Stomach (tissue), 9 donors: Measurements from ENCODE around the gene SND1. TPM values are rescaled to one million over a fixed set of nuclear protein-coding genes. Genes with fewer than 3 reads are reported as not detected.

Experiments
- DNase-seq, 2 donors: peaks; one replicate each; pipeline versions ENCODE4 v3.0.0 to v3.0.0-alpha.2; 2013 to 2019
- H3K27ac ChIP-seq, 5 donors: fragments of 200-600 bp in 4 of 5; sonication (generic) in 4 of 5; one replicate each; pipeline ENCODE4 v1.5.1; 2013 to 2019; ENCODE audit warnings: mild to moderate bottlenecking in 1 of 5, moderate library complexity in 1 of 5
- H3K27me3 ChIP-seq, 3 donors: fragments of 200-600 bp; sonication (generic); one replicate each; pipeline ENCODE4 v1.5.1; 2017 to 2019; ENCODE audit warnings: mixed run types in 1 of 3
- H3K36me3 ChIP-seq, 4 donors: fragments of 200-600 bp; sonication (generic); 1 replicate in 3 of 4; 2 replicates in 1 of 4; pipeline ENCODE4 v1.5.1; 2016 to 2019
- H3K4me1 ChIP-seq, 4 donors: fragments of 200-600 bp; sonication (generic); one replicate each; pipeline ENCODE4 v1.5.1; 2016 to 2019
- H3K4me3 ChIP-seq, 4 donors: fragments of 200-600 bp; sonication (generic) in 3 of 4; one replicate each; pipeline ENCODE4 v1.5.1; 2016 to 2019; ENCODE audit warnings: mild to moderate bottlenecking in 1 of 4
- H3K9me3 ChIP-seq, 4 donors: fragments of 200-600 bp; sonication (generic); one replicate each; pipeline ENCODE4 v1.5.1; 2016 to 2019
- CTCF ChIP-seq, 7 experiments: fragments of 450-650 bp in 4 of 7; fragments of 200-600 bp in 3 of 7; sonication (generic) in 3 of 7; IDR thresholded peaks; one replicate each; pipeline ENCODE4 v1.5.1; 2016 to 2019; ENCODE audit warnings: antibody characterized with exemption in 7 of 7, control low read depth in 2 of 7, mild to moderate bottlenecking in 1 of 7
- EP300 ChIP-seq: sonication (generic); formaldehyde crosslinking; IDR thresholded peaks from one replicate; pipeline ENCODE4 v1.6.1; 2017; ENCODE audit warnings: antibody characterized with exemption
- POLR2A ChIP-seq, 4 donors: fragments of 450-650 bp; IDR thresholded peaks; one replicate each; pipeline ENCODE4 v1.6.1; 2016; ENCODE audit warnings: antibody characterized with exemption in 4 of 4, control low read depth in 2 of 4, mild to moderate bottlenecking in 1 of 4, moderate library complexity in 1 of 4
- POLR2AphosphoS5 ChIP-seq, 3 donors: sonication (generic); formaldehyde crosslinking; IDR thresholded peaks; one replicate each; pipeline ENCODE4 v1.6.1; 2016; ENCODE audit warnings: antibody characterized with exemption in 3 of 3
- WGBS, 5 donors: extraction: QIAGEN DNeasy Blood & Tissue Kit in 3 of 5; methylation state at CpG; one replicate each; pipeline versions ENCODE4 v1.1.5 to v1.1.7; 2013 to 2018; 5-methylcytosine and 5-hydroxymethylcytosine counted together
- intact Hi-C: fragments of 100-400 bp; cut with DNase I; formaldehyde crosslinking; loops from one replicate; pipeline ENCODE4 v1.15.1; 2023; ENCODE audit warnings: low total_unique reads
- polyA plus RNA-seq, 3 donors: library from polyadenylated mRNA; stranded (reverse); fragments of 200-250 nt; gene quantifications; one replicate each; pipeline ENCODE4 v1.2.3, GENCODE V29; 2013
- total RNA-seq, 5 donors: library from RNA; depleted of rRNA; stranded (reverse); fragments of >200 nt; gene quantifications; one replicate each; pipeline versions ENCODE4 v1.1.0 to v1.2.3, GENCODE V29; 2014 to 2016
- donor health status: healthy with polysubstance abuse.
- donor health status: Bipolar disorder and iron deficiency.
- donor health status: healthy.

Gene SND1
- total and polyA plus RNA-seq, 8 donors: 63.3 to 799 (median 126) TPM

DNA sequence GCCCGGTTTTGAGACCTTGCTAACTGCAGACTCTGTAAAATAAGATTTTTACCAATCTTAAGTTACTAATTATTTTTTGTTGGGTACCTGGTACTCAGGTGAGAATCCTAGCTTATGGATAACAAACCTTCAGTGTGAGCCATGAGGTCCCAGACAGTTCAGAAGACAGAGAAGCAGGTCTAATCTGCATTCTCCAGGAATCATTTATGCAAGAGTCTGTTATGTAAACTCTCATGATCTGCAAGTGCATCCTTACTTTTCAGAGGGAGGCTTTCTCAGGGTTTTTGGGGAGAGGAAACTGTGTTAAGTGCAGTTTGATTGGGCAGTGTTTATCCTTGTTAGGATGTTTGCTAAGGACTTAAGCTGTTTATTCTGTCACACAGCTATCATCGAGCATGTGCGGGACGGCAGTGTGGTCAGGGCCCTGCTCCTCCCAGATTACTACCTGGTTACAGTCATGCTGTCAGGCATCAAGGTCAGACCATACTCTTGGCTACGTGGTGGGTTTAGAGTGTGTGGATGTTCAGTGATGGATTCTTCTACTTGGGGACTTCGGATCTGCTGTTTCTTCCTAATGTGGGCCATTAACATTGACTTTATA, 50.2 kb downstream of the SND1 start:
- H3K4me1 ChIP-seq: peaks cover 0 to 4% (median 0%) of the 10 kb centered on the region in 4 donors
- no peak overlapping the region for H3K27ac ChIP-seq
- no peak overlapping the region for H3K4me3 ChIP-seq
- 53 to 75% (median 66%) methylated on average over 6 of the region's 6 CpGs for WGBS, 5 donors
- peak in 1 of 2 donors; percentile 6 for DNase-seq
- TF ChIP-seq CTCF (IDR thresholded peaks at IDR 0.05) (no peak), POLR2AphosphoS5 (IDR thresholded peaks at IDR 0.05) (no peak), EP300 (no peak), POLR2A (IDR thresholded peaks at IDR 0.05) (no peak)
- H3K27me3 ChIP-seq: no peaks in the 10 kb centered on the region
- H3K36me3 ChIP-seq: peaks cover 44 to 99% (median 97%) of the 10 kb centered on the region in 4 donors
- H3K9me3 ChIP-seq: no peaks in the 10 kb centered on the region
- intact Hi-C loops: no loop called here

GRCh38 chr7:127702938-127703337, 50.9 kb downstream of the SND1 start:
- no peaks in the 10 kb centered on the region for H3K27me3 ChIP-seq
- no peak for DNase-seq
- H3K27ac ChIP-seq: no peak overlapping the region
- 78 to 96% (median 94%) methylated on average over 7 of the region's 7 CpGs for WGBS, 5 donors
- H3K4me3 ChIP-seq: no peak overlapping the region
- peaks cover 45 to 99% (median 97%) of the 10 kb centered on the region in 4 donors for H3K36me3 ChIP-seq
- TF ChIP-seq EP300 (no peak), POLR2A (IDR thresholded peaks at IDR 0.05) (no peak), POLR2AphosphoS5 (IDR thresholded peaks at IDR 0.05) (no peak), CTCF (IDR thresholded peaks at IDR 0.05) (no peak)
- intact Hi-C loops: no loop called here
- peaks cover 0 to 7% (median 0%) of the 10 kb centered on the region in 4 donors for H3K4me1 ChIP-seq
- H3K9me3 ChIP-seq: no peaks in the 10 kb centered on the region

GRCh38 chr7:127704211-127704610, 52.2 kb downstream of the SND1 start:
- peaks cover 0 to 8% (median 0%) of the 10 kb centered on the region in 4 donors for H3K4me1 ChIP-seq
- no peak overlapping the region for H3K27ac ChIP-seq
- peak in 1 of 2 donors; percentile 8 for DNase-seq
- 28 to 70% (median 56%) methylated on average over 1 of the region's 1 CpG for WGBS, 5 donors
- no peaks in the 10 kb centered on the region for H3K27me3 ChIP-seq
- no peak overlapping the region for H3K4me3 ChIP-seq
- intact Hi-C loops: no loop called here
- no peak for TF ChIP-seq POLR2A (IDR thresholded peaks at IDR 0.05)
- TF ChIP-seq POLR2AphosphoS5 (IDR thresholded peaks at IDR 0.05): no peak
- TF ChIP-seq CTCF (IDR thresholded peaks at IDR 0.05): no peak
- no peak for TF ChIP-seq EP300
- H3K9me3 ChIP-seq: no peaks in the 10 kb centered on the region
- H3K36me3 ChIP-seq: peaks cover 34 to 99% (median 97%) of the 10 kb centered on the region in 4 donors

DNA sequence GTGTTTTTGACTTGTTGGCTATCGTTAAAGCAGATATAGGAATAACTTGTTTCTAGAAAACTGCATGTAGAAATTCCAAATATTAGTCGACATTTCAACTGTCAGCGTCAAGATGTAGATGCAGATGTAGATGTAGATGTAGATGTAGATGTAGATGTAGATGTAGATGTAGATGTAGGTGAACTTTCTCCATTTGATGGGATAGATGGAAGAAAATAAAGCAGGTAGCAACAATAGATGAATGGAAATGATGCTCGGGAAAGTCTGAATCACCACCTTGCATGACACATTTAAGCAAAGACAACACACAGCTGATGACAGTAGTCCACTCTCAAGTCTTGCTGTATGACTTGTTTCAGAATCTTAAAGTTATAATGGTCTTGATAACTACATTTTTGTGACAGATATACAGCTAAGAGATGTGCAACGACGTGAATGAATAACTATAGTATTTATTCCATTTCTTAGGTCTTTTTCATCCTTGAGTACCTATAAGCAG, 53.5 kb downstream of the SND1 start:
- TF ChIP-seq POLR2AphosphoS5 (IDR thresholded peaks at IDR 0.05): no peak
- no peak for TF ChIP-seq POLR2A (IDR thresholded peaks at IDR 0.05)
- TF ChIP-seq EP300: no peak
- TF ChIP-seq CTCF (IDR thresholded peaks at IDR 0.05): no peak
- Histone ChIP-seq H3K4me1 (peaks cover 0 to 8% (median 0%) of the 10 kb centered on the region in 4 donors), H3K36me3 (peaks cover 34 to 100% (median 98%) of the 10 kb centered on the region in 4 donors), H3K9me3 (peaks cover 0 to under 1% (median 0%) of the 10 kb centered on the region in 4 donors), H3K27ac (no peak overlapping the region), H3K27me3 (no peaks in the 10 kb centered on the region), H3K4me3 (no peak overlapping the region)
- DNase-seq: no peak
- 88 to 94% (median 90%) methylated on average over 6 of the region's 6 CpGs for WGBS, 5 donors
- intact Hi-C loops: loop anchor here (5.0 kb wide), 1 partner anchor 502 kb away; no protein-coding TSS in a partner anchor
